Right cardiac atrium (tissue), 5 donors: Measurements from ENCODE around the gene RAB9A. TPM values are rescaled to one million over a fixed set of nuclear protein-coding genes. Genes with fewer than 3 reads are reported as not detected.
"Not testable (repeated sequence)": the region's sequence is repeated elsewhere in the genome, so short reads cannot be mapped to it uniquely, and the experiment has no call there.

Experiments
- ATAC-seq, 2 donors: fragments of 200-7000 bp; cut with Tn5 transposase; one replicate each; pipeline versions ENCODE4 v1.8.0 to v1.9.1; 2020; ENCODE audit warnings: moderate library complexity in 2 of 2, mild to moderate bottlenecking in 1 of 2
- DNase-seq, 3 donors: peaks; one replicate each; pipeline ENCODE4 v3.0.0-alpha.2; 2020
- H3K27ac ChIP-seq: one replicate; pipeline ENCODE4 v1.5.1; 2013; ENCODE audit warnings: mild to moderate bottlenecking, low read length, control low read depth, moderate library complexity
- H3K27me3 ChIP-seq: one replicate; pipeline ENCODE4 v1.6.1; 2013; ENCODE audit not compliant: control insufficient read depth, insufficient read depth
- H3K4me1 ChIP-seq: one replicate; pipeline ENCODE4 v1.6.1; 2013; ENCODE audit warnings: low read length; ENCODE audit not compliant: control insufficient read depth, insufficient read depth
- H3K4me3 ChIP-seq: one replicate; pipeline ENCODE4 v1.5.1; 2013; ENCODE audit warnings: low read length, control low read depth
- H3K9me3 ChIP-seq: one replicate; pipeline ENCODE4 v1.6.1; 2013; ENCODE audit warnings: low read length; ENCODE audit not compliant: control insufficient read depth
- WGBS: extraction: QIAGEN DNeasy Blood & Tissue Kit; methylation state at CpG from one replicate; pipeline ENCODE4 v1.1.7; 2013; 5-methylcytosine and 5-hydroxymethylcytosine counted together
- intact Hi-C, 4 donors: fragments of 100-400 bp; cut with DNase I; formaldehyde crosslinking; loops; one replicate each; pipeline versions ENCODE4 v1.11.0 to v1.14.0; 2022 to 2023
- polyA plus RNA-seq: library from polyadenylated mRNA; stranded (reverse); fragments of 200-250 nt; gene quantifications from one replicate; pipeline ENCODE4 v1.2.3, GENCODE V29; 2013
- total RNA-seq, 4 donors: library from RNA; stranded (reverse); fragmentation: NEBNext Ultra II Directional; extraction: Animal tissue kit (Norgen Biotek cat#: 25700); gene quantifications; one replicate each; pipeline ENCODE4 v1.2.1, GENCODE V29; 2021
- donor health status: healthy with polysubstance abuse.
- donor health status: DM: no; HTN: yes; CAD: no.
- donor health status: DM: no; HTN: no; CAD: no.
- donor health status: DM: no; HTN: yes; CAD: no; lungs with severe emphysema.
- donor health status: DM: yes; HTN: yes; CAD: no.

The RAB9A gene
- total and polyA plus RNA-seq, 5 donors, result 18.5 to 20.6 (median 19.4) TPM

GRCh38 chrX:13721371-13721770, 32.4 kb downstream of the RAB9A start:
- Histone ChIP-seq H3K9me3 (no peaks in the 10 kb centered on the region), H3K4me1 (peaks cover 3% of the 10 kb centered on the region), H3K27me3 (no peaks in the 10 kb centered on the region), H3K27ac (peak overlapping the region; percentile 58), H3K4me3 (no peak overlapping the region)
- intact Hi-C loops, result no loop called here
- DNase-seq (no peak), ATAC-seq (no peak)
- WGBS, result 78% methylated on average over 4 of the region's 4 CpGs

DNA sequence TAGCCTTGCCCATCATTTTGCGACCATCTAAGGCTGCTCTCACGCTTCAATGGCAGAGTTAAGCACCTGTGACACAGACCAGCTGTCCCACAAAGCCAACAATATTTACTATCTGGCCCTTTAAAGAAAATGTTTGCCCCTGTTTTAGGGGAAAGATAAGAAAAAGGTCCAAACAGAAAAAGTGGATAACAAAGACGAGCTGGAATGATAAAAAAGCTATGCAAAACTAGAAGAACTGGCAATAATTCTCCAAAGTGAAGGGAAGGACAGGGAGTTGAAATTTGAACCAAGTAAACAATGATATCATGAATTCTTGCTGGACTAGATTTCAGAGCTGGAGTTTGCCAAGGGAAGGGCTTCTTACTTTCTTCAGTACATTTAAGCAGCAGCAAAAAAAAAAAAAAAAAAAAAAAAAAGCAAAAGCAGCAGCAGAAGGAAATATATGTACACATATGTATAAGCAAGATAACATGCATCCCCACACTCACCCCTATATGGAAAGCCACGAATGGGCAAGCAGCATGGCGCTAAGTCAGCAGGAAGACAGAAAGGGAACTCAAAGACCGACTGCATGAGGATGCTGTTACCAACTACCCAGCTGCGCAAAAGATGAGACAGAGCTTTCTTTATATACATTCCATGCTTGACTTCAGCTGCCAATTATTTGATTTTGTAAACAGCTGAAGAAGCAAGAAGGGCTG, 33.0 kb downstream of the RAB9A start:
- peak; percentile 46 to 69 for ATAC-seq
- Histone ChIP-seq H3K4me3 (no peak overlapping the region), H3K27me3 (no peaks in the 10 kb centered on the region), H3K4me1 (peaks cover 3% of the 10 kb centered on the region), H3K27ac (no peak overlapping the region), H3K9me3 (no peaks in the 10 kb centered on the region)
- 44% methylated on average over 7 of the region's 7 CpGs for WGBS
- no peak for DNase-seq
- intact Hi-C loops, result no loop called here

GRCh38 chrX:13724878-13725277, 36.0 kb downstream of the RAB9A start:
- H3K27me3 ChIP-seq, ATAC-seq, intact Hi-C loops, H3K4me3 ChIP-seq, H3K9me3 ChIP-seq, H3K27ac ChIP-seq, DNase-seq, H3K4me1 ChIP-seq: not testable (repeated sequence)
- 85% methylated on average over 9 of the region's 9 CpGs for WGBS

- intact Hi-C loops, ATAC-seq, DNase-seq, H3K27me3 ChIP-seq, H3K4me1 ChIP-seq, H3K27ac ChIP-seq, H3K9me3 ChIP-seq, H3K4me3 ChIP-seq: not testable (repeated sequence)
- WGBS, result 96% methylated on average over 2 of the region's 2 CpGs
Observed at GRCh38 chrX:13726583-13726982, 37.7 kb downstream of the RAB9A start.

DNA sequence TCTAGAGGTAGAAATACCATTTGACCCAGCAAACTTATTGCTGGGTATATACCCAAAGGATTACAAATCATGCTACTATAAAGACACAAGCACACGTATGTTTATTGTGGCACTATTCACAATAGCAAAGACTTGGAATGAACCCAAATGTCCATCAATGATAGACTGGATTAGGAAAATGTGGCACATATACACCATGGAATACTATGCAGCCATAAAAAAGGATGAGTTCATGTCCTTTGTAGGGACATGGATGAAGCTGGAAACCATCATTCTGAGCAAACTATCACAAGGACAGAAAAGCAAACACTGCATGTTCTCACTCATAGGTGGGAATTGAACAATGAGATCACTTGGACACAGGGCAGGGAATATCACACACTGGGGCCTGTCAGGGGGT, 41.6 kb downstream of the RAB9A start:
- H3K4me3 ChIP-seq, H3K4me1 ChIP-seq, H3K9me3 ChIP-seq, H3K27ac ChIP-seq, ATAC-seq, H3K27me3 ChIP-seq, DNase-seq: not testable (repeated sequence)
- intact Hi-C loops, result loop anchor here in 2 of 4 donors (10.0 kb wide), 2 partner anchors 66 to 76 kb away; partner anchors contain the start of gene TCEANC (in 1 of the 2)
- WGBS, result 97% methylated on average over 1 of the region's 1 CpG

DNA sequence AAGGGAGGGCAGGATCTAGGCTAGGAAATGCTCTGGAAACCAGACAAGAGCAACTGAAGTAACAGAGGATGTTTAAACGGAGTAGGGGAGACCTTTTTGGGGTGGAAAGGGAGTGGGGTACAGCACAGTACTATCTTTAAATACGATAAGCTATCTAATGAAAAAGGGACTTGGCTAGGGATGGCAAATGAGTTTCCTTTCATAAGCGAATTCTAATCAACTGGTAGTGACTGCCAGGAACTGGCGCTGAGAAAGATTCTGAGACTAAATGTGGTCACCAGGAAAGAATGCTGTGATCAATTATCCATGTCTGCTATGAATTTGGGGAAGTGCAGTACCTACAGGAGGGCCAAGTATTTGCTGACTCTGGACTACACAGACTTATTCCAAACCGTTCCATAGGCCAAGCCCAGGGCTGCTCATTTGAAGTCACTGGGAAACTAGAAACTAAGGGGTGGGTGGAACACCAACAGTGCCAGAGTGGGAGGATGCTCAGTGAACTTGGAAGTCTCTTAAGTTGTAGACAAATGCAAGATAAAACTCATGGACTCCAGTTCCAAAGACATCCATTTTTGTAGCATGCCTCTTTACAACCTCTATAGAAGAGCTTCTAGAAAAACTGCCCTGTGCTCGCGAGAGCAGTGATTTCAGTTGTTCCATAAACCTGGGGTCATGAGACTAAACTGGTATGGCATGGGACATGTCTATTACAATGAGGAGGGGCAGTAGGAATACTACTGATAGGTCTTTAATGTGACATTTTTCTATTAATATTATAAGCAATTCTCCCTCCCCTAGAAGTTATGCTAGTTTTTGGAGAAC, 43.5 kb downstream of the RAB9A start:
- intact Hi-C loops, result loop anchor here in 2 of 4 donors (10.0 kb wide), 2 partner anchors 68 to 78 kb away; partner anchors contain the start of gene TCEANC (in 1 of the 2)
- Histone ChIP-seq H3K4me1 (peaks cover 3% of the 10 kb centered on the region), H3K9me3 (no peaks in the 10 kb centered on the region), H3K27me3 (no peaks in the 10 kb centered on the region), H3K27ac (no peak overlapping the region), H3K4me3 (no peak overlapping the region)
- DNase-seq, result peak in 1 of 3 donors; percentile 41
- WGBS, result 39% methylated on average over 7 of the region's 7 CpGs
- ATAC-seq, result no peak

DNA sequence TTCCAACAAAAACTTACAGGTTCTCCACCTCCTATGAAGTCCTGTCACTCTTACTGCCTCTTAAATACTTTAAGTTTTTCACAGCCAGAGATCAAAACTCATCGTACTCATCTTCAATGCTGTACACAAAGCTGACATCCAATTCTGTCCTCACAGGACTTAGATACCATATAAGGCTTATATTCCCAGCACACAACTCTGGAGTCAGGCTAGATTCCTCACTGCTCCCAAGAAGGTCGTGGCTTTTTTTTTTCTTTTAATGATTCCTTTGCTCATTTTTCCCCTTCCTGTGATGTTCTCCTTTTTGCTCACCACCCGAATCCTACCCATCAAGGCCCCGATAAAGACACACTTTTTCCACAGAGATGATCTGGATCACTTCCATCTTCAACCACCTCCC, 44.6 kb downstream of the RAB9A start:
- H3K27me3 ChIP-seq, result no peaks in the 10 kb centered on the region
- H3K27ac ChIP-seq, result no peak overlapping the region
- H3K4me3 ChIP-seq, result peak overlapping the region; percentile 91
- intact Hi-C loops, result loop anchor here in 2 of 4 donors (10.0 kb wide), 2 partner anchors 69 to 79 kb away; partner anchors contain the start of gene TCEANC (in 1 of the 2)
- ATAC-seq (no peak), DNase-seq (no peak)
- no peaks in the 10 kb centered on the region for H3K9me3 ChIP-seq
- 9% methylated on average over 4 of the region's 4 CpGs for WGBS
- H3K4me1 ChIP-seq, result peaks cover 3% of the 10 kb centered on the region

DNA sequence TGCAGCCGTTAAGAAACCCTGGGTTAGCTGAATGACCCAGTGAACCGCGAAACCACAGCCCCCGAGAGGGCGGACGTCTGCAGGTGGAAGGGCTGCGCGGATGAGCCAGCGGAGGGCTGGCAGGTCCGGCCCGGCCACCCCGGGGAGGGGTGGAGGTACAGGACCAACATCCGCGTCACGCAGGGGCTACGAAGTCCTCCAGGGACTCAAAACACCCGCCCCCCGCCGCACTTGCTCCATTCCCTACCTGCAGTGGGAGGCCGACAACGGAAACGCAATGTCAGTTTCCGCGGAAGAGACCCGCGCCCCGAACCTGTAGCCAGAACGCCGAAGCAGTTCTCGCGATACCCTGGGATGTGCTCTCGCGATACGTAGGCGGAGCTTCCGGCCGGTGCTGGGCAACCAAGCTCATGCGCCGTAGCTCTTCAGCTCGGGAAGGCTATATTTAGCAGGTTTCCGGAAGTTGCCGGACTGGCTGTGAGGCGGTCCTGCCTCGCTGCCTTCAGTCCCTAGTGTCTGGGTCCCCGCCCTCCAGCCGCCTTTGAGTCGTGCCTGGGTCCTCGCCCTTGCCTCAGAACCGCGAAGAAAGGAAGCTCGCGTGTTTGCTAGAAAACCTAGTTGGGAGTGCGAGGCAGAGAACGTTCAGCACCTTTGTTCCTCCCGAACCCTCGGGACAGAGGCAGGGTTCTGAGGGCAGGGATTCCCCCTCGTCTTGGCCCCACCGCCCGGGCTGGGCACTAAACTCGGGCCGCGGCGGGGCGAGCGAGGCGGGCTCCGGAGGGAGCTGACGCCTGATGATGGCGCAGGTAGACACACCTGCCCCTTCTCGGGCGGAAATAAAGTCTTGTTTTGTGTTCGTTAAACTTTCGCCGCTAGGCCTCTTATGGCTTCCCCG, 45.6 kb downstream of the RAB9A start, which contains the start of the genes OFD1 and TRAPPC2:
Gene OFD1 (plus strand): TSS at position 471 of the 895 bp plus-strand sequence. CDS start 324 bp downstream, at position 795.
Gene TRAPPC2 (minus strand): TSS at position 343 of the 895 bp plus-strand sequence. CDS start 14,657 bp downstream, outside the sequence.
- peak within 1 kb of the TSS; percentile 93 for H3K4me3 ChIP-seq
- intact Hi-C loops, result loop anchor here in 2 of 4 donors (10.0 kb wide), 2 partner anchors 70 to 80 kb away; partner anchors contain the start of gene TCEANC (in 1 of the 2)
- peak; percentile 100 for ATAC-seq
- H3K27me3 ChIP-seq, result no peaks in the 10 kb centered on the region
- H3K27ac ChIP-seq, result peak within 1 kb of the TSS; percentile 97
- H3K4me1 ChIP-seq, result peaks cover 3% of the 10 kb centered on the region
- peak; percentile 92 to 95 (median 95) for DNase-seq
- H3K9me3 ChIP-seq, result no peaks in the 10 kb centered on the region
- under 1% methylated on average over 75 of the region's 75 CpGs for WGBS

DNA sequence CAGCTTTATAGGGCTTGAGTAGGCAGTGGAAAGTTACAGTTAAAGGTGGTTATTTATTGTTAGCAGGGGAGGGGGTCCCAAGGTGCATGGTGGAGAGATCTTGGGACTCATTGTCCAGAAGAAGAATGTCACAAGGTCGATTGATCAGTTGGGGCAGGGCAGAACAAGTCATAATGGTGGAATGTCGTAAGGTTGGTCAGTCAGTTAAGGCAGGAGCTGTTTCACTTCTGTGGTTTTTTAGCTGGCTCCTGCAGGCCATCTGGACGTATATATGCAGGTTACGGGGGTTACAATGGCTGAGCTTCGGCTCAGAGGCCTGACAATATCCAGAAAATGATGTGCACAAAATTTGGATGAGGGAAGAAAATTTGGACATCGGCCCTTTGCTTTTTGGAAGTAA, 52.8 kb downstream of the RAB9A start:
- Histone ChIP-seq H3K27me3 (no peaks in the 10 kb centered on the region), H3K9me3 (no peaks in the 10 kb centered on the region), H3K27ac (no peak overlapping the region), H3K4me3 (no peak overlapping the region), H3K4me1 (no peaks in the 10 kb centered on the region)
- WGBS, result 81% methylated on average over 6 of the region's 6 CpGs
- DNase-seq, result no peak
- intact Hi-C loops, result no loop called here
- ATAC-seq, result no peak

GRCh38 chrX:13742397-13743176, 53.7 kb downstream of the RAB9A start:
- Histone ChIP-seq H3K27ac (no peak overlapping the region), H3K9me3 (no peaks in the 10 kb centered on the region), H3K4me1 (no peaks in the 10 kb centered on the region), H3K27me3 (no peaks in the 10 kb centered on the region), H3K4me3 (no peak overlapping the region)
- no peak for ATAC-seq
- 76% methylated on average over 13 of the region's 13 CpGs for WGBS
- no peak for DNase-seq
- intact Hi-C loops, result no loop called here
